A549 (cell line): Measurements from ENCODE around the gene HAUS8.

Source experiments
- CTCF ChIP-seq: fragments of >200 bp; sonication (Bioruptor Twin); formaldehyde crosslinking; IDR thresholded peaks from 3 replicates; pipeline ENCODE4 v1.5.1; 2016
- POLR2A ChIP-seq: IDR thresholded peaks from 2 replicates; pipeline ENCODE4 v1.6.1; 2012; ENCODE audit warnings: mild to moderate bottlenecking, low read length
- REST ChIP-seq: fragments of 200-600 bp; sonication (generic); IDR thresholded peaks from 2 replicates; pipeline ENCODE4 v1.6.1; 2016; ENCODE audit warnings: antibody characterized with exemption, mild to moderate bottlenecking, moderate library complexity
- RFX5 ChIP-seq: fragments of 450-650 bp; IDR thresholded peaks from 2 replicates; pipeline ENCODE4 v1.7.1; 2014; ENCODE audit warnings: antibody characterized with exemption, mild to moderate bottlenecking, moderate library complexity

- TF ChIP-seq CTCF (no peak), RFX5 (no peak), POLR2A (no peak), REST (no peak)
These were observed 30.3 kb upstream of the HAUS8 start for GRCh38 chr19:17105556-17105955.
